Upper lobe of right lung (tissue), 1 donor: ENCODE data around the gene LYL1. TPM values are rescaled to one million over a fixed set of nuclear protein-coding genes. Genes with fewer than 3 reads are reported as not detected.
"Not testable (repeated sequence)": the region's sequence is repeated elsewhere in the genome, so short reads cannot be mapped to it uniquely, and the experiment has no call there.

Source experiments
- ATAC-seq: fragments of 200-7000 bp; cut with Tn5 transposase; one replicate; pipeline ENCODE4 v1.9.1; 2020; ENCODE audit warnings: mild to moderate bottlenecking, moderate library complexity
- DNase-seq: peaks from one replicate; pipeline ENCODE4 v3.0.0-alpha.2; 2020
- H3K27ac ChIP-seq: fragments of 200-600 bp; one replicate; pipeline ENCODE4 v1.8.0; 2022
- H3K27me3 ChIP-seq: fragments of 200-600 bp; one replicate; pipeline ENCODE4 v1.8.0; 2022; ENCODE audit warnings: mild to moderate bottlenecking
- H3K36me3 ChIP-seq: fragments of 200-600 bp; one replicate; pipeline ENCODE4 v1.8.0; 2022
- H3K4me1 ChIP-seq: fragments of 200-600 bp; one replicate; pipeline ENCODE4 v1.8.0; 2022
- H3K4me3 ChIP-seq: fragments of 200-600 bp; one replicate; pipeline ENCODE4 v1.8.0; 2022; ENCODE audit warnings: mild to moderate bottlenecking
- H3K9me3 ChIP-seq: fragments of 200-600 bp; one replicate; pipeline ENCODE4 v1.8.0; 2022
- intact Hi-C: fragments of 100-400 bp; cut with DNase I; formaldehyde crosslinking; loops from one replicate; pipeline ENCODE4 v1.11.0; 2022
- total RNA-seq: library from RNA; stranded (reverse); fragmentation: NEBNext Ultra II Directional; extraction: Animal tissue kit (Norgen Biotek cat#: 25700); gene quantifications from one replicate; pipeline ENCODE4 v1.2.1, GENCODE V29; 2021
- TF ChIP-seq, protein P1 (sequence below): fragments of 200-600 bp; IDR thresholded peaks from one replicate; pipeline ENCODE4 v1.8.0; 2022; ENCODE audit warnings: antibody characterized with exemption
- donor health status: DM: no; HTN: yes; CAD: no; lungs with severe emphysema.

Gene LYL1
- total RNA-seq, 1 donor from 2014 or later: 21.8 TPM

- Histone ChIP-seq H3K36me3 (peaks cover 8% of the 10 kb centered on the region), H3K27me3 (no peaks in the 10 kb centered on the region), H3K4me3 (peak overlapping the region; percentile 96), H3K9me3 (no peaks in the 10 kb centered on the region), H3K4me1 (peaks cover 9% of the 10 kb centered on the region), H3K27ac (peak overlapping the region; percentile 99)
- intact Hi-C loops: no loop called here
- peak; percentile 89 for DNase-seq
- ATAC-seq: peak; percentile 2
- TF ChIP-seq, protein P1, sequence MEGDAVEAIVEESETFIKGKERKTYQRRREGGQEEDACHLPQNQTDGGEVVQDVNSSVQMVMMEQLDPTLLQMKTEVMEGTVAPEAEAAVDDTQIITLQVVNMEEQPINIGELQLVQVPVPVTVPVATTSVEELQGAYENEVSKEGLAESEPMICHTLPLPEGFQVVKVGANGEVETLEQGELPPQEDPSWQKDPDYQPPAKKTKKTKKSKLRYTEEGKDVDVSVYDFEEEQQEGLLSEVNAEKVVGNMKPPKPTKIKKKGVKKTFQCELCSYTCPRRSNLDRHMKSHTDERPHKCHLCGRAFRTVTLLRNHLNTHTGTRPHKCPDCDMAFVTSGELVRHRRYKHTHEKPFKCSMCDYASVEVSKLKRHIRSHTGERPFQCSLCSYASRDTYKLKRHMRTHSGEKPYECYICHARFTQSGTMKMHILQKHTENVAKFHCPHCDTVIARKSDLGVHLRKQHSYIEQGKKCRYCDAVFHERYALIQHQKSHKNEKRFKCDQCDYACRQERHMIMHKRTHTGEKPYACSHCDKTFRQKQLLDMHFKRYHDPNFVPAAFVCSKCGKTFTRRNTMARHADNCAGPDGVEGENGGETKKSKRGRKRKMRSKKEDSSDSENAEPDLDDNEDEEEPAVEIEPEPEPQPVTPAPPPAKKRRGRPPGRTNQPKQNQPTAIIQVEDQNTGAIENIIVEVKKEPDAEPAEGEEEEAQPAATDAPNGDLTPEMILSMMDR: no peak
These were observed 47.0 kb upstream of the LYL1 start for GRCh38 chr19:13149628-13150186.

GRCh38 chr19:13149173-13149627 is 46.5 kb upstream of the LYL1 start:
- H3K9me3 ChIP-seq, H3K4me1 ChIP-seq, DNase-seq, H3K27me3 ChIP-seq, intact Hi-C loops, ATAC-seq: not testable (repeated sequence)
- Histone ChIP-seq H3K36me3 (peaks cover 13% of the 10 kb centered on the region), H3K27ac (peak overlapping the region; percentile 99), H3K4me3 (peak overlapping the region; percentile 96)

DNA sequence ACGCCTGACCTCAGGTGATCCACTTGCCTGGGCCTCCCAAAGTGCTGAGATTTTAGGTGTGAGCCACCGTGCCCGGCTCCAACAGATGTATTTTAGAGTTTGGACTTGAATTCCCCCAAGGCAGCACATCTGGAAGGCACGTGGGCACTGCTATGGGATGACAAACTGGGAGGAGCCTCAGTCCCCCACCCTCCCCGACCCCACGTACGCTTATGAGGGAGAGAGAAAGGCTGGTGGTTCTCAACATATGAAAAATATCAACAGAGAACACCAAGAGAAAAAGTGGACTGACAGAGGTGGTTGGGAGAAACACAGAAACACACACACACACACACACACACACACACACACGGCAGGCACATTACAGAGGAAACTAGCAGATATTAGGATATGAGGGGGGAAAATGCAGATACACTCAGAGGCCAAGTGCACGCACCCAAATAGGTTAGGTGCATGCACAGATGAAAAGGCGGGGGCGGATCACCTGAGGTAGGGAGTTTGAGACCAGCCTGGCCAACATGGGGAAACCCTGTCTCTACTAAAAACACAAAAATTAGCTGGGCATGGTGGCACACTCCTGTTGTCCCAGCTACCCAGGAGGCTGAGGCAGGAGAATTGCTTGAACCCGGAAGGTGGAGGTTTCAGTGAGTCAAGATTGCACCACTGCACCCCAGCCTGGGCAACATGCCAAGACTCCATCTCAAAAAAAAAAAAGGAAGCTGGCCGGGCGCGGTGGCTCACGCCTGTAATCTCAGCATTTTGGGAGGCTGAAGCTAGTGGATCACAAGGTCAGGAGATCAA is 44.3 kb upstream of the LYL1 start:
- intact Hi-C loops: no loop called here
- ATAC-seq: no peak
- TF ChIP-seq, protein P1: no peak
- Histone ChIP-seq H3K4me1 (peaks cover 9% of the 10 kb centered on the region), H3K36me3 (peaks cover 18% of the 10 kb centered on the region), H3K4me3 (no peak overlapping the region), H3K27ac (no peak overlapping the region), H3K27me3 (no peaks in the 10 kb centered on the region), H3K9me3 (no peaks in the 10 kb centered on the region)
- no peak for DNase-seq

DNA sequence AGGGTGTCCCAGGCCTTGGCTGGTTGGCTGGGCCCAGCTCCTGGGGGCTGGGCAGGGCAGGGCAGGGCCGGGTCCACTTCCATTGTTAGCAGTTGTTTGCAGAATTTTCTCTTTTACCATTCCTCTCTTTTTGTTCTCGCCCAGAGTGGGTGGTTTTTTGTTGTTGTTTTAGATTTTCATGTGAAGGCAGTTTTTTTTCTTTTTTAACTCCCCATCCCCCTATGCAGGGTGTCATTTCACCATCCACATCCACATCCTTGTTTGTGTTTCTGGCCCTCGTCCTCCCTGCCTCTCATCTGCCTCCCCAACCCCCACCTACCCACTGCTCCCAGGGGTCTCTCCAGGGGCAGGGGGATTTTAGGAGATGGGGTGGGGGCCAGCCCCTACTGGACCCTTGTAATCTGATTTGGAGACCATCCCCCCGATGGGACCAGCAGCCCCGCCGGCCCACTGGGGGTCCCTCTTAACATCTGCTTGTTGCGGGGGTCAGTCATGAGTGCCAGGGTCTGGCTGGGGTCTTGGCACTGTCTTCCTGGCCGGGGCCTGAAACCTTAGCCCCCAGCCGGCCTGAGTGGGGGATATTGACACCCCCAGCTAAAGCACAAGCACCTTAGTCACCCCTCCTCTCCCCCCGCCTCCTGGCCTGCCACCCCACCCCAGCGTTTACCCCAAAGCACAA is 37.1 kb upstream of the LYL1 start:
- H3K36me3 ChIP-seq: peaks cover 45% of the 10 kb centered on the region
- TF ChIP-seq, protein P1: no peak
- intact Hi-C loops: no loop called here
- no peaks in the 10 kb centered on the region for H3K9me3 ChIP-seq
- DNase-seq (no peak), ATAC-seq (no peak)
- no peaks in the 10 kb centered on the region for H3K27me3 ChIP-seq
- no peaks in the 10 kb centered on the region for H3K4me1 ChIP-seq
- no peak overlapping the region for H3K4me3 ChIP-seq
- H3K27ac ChIP-seq: no peak overlapping the region

DNA sequence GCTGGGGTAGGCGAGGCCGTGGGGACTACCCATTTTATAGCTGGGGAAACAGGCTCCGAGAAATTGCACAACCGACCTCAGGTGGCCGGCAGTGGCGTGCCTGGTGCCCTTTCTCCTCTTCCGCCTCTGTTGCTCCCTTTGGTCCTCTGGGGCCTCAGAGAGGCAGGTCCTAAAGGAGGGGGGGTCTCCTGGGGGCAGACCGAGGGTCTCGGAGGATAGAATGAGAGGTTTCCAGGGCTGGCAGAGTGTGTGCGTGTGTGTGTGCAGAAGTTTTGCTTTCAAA is 36.2 kb upstream of the LYL1 start:
- Histone ChIP-seq H3K36me3 (peaks cover 36% of the 10 kb centered on the region), H3K27me3 (no peaks in the 10 kb centered on the region), H3K4me1 (no peaks in the 10 kb centered on the region), H3K27ac (no peak overlapping the region), H3K9me3 (no peaks in the 10 kb centered on the region), H3K4me3 (no peak overlapping the region)
- TF ChIP-seq, protein P1: no peak
- ATAC-seq (no peak), DNase-seq (no peak)
- intact Hi-C loops: no loop called here
